ENCODE measurements around the gene GEMIN7.

Gene GEMIN7

DNA sequence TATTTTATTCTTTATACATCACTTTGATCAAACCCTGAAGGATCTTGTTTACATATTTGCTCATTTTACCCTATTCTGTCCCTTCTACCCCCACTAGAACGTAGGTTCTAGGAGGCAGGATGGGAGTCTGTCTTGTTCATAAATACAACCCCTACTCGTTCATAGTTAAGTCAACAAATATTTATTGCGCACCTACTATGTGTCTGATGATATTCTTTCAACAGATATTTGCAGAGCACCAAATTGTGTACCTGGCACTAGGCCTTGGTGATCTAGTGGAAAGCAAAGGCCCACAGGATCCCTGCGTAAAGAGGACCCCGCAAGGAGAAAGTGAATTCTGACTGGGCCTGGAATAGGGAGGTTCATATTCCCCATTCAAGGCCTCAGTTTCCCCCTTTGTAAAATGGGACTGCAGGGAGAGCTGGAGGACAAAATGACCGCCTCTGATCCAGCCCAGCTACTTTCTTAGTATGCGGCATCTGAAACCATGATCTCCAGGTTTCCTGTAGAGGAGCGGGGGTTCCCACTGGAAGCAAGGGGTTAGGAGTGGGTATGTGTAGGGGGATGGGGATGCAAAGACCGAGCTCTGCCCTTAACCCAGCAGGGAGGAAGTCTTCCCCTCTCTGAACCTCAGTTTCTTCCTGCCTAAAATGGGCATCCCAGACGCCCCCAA is 534 bp upstream of the GEMIN7 start:
- in situ Hi-C loops (cut with HindIII; ENCODE audit: low pct_ligation_motif_present, low pct_unique_long_range_greater_than_20kb, low sequenced_read_pairs), result no loop called here
- no peak for DNase-seq

- in situ Hi-C loops (cut with HindIII; ENCODE audit: low pct_ligation_motif_present, low pct_unique_long_range_greater_than_20kb, low sequenced_read_pairs), result no loop called here
- no peak for DNase-seq
Measured at GRCh38 chr19:45079911-45080370, 881 bp downstream of the GEMIN7 start.

DNA sequence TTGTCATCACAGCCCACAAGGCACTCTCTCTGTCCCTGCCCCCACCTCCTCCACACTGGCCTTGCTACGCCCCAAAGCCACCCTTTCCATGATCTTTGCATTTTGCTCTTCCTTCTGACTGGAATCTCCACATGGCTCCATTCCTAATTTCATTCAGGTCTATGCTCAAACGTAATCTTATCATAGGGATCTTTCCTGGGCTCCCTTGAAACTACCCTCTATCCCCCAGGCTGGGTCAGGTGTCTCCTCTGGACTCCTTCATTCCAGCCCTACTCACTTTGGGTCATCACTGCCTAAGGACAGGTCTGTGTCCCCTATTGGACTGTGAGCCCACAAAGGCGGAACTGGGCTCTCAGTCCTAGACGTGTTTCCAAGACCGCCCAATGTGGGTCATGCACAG is 3.1 kb downstream of the GEMIN7 start:
- in situ Hi-C loops (cut with HindIII; ENCODE audit: low pct_ligation_motif_present, low pct_unique_long_range_greater_than_20kb, low sequenced_read_pairs), result no loop called here
- no peak for DNase-seq

DNA sequence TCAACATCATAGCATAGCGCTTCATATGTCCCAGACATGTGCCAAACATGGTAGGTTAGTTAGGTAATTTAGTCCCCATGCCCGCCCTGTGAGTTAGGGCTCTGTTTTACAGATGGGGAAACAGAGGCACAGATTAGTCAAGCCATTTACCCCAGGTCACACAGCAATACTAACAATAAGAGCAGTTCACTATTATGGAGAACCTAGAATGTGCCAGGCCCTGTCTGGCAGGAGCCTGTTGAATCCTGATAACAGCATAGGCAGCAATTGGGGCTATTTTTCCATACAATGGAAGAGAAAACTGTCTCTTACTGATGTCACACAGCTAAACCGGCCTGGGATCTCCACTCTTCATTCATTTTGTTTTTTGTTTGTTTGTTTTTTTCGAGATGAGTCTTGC is 7.4 kb downstream of the GEMIN7 start:
- in situ Hi-C loops (cut with HindIII; ENCODE audit: low pct_ligation_motif_present, low pct_unique_long_range_greater_than_20kb, low sequenced_read_pairs), result no loop called here
- DNase-seq, result no peak

- DNase-seq, result no peak
- in situ Hi-C loops (cut with HindIII; ENCODE audit: low pct_ligation_motif_present, low pct_unique_long_range_greater_than_20kb, low sequenced_read_pairs), result no loop called here
Measured at GRCh38 chr19:45087531-45087930, 8.5 kb downstream of the GEMIN7 start.

DNA sequence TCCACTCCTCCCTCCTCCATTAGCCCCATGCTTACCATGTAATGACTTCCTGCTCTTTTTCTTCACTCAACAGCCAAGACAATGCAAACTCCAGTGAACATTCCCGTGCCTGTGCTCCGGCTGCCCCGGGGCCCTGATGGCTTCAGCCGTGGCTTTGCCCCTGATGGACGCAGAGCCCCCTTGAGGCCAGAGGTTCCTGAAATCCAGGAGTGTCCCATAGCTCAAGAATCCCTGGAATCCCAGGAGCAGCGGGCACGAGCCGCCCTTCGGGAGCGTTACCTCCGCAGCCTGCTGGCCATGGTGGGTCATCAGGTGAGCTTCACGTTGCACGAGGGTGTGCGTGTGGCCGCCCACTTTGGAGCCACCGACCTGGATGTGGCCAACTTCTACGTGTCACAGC is 11.0 kb downstream of the GEMIN7 start:
- DNase-seq, result no peak
- in situ Hi-C loops (cut with HindIII; ENCODE audit: low pct_ligation_motif_present, low pct_unique_long_range_greater_than_20kb, low sequenced_read_pairs), result no loop called here

DNA sequence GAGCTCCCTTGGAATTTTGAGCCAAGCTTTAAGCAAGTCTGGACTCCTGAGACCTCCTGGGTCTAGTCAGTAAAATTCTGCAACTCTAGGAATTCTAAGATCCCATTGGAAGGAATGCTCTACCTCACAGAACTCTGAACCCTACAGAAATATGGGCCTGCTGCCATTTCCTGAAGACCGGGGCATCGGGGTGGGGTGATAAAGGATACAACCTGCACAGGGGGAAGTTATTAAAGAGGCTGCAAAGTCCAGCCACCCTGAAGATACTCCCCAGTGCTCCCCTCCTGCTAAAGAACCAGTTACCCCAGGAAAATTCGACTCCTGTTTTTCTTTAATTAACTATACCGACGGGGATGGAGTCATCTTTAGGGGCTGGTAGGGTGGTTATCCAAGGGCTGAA is 11.5 kb downstream of the GEMIN7 start:
- in situ Hi-C loops (cut with HindIII; ENCODE audit: low pct_ligation_motif_present, low pct_unique_long_range_greater_than_20kb, low sequenced_read_pairs), result no loop called here
- no peak for DNase-seq

DNA sequence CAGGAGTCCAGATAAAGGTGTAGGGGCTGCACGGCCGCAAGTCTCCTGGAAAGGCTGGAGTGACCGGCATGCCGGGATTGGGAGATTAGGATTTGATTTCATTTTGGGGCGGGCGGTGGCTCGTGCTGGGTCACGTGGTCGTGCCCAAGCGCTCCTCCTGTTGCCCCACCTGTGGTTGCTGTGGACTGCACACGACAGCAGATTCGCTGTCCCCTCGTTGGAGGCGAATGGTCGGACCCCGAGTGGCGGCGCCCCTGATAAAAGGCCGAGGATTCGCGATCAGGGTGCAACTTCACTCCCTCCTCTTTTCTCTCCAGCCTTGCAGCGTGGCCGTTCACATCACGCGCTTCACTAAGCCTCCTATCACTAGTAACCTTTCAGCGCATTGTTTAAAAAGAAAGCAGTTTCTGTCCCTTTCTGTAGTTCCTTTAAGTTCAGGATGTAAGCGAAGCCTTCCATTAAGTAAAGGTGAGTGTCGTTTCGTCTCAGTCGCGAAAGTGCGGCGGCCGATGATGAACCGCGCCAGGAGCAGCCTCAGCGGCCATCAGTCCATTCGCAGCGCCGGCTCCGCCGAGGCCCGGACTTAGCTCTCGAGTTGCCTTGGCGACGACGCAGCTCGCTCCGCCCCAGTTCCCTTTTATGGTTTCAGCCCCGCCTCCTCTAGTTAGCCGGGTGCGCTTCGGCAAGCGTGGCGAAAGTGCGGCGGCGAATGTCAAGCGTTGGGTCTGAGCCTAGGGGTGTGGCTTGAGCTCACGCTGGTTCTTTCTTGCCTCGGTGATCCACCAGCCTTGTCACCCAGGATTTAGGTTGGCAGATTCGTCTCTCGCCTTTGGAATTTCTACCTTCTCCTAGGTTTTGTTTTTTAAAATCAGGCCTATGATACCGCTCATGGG is 12.2 kb downstream of the GEMIN7 start:
- peak; percentile 97 for DNase-seq
- in situ Hi-C loops (cut with HindIII; ENCODE audit: low pct_ligation_motif_present, low pct_unique_long_range_greater_than_20kb, low sequenced_read_pairs), result no loop called here

GRCh38 chr19:45092747-45093678 is 14.0 kb downstream of the GEMIN7 start, which contains the start of gene PPP1R37:
Gene PPP1R37 (plus strand): TSS chr19:45093179. CDS start chr19:45093326, 147 bp downstream.
- in situ Hi-C loops (cut with HindIII; ENCODE audit: low pct_ligation_motif_present, low pct_unique_long_range_greater_than_20kb, low sequenced_read_pairs), result no loop called here
- peak; percentile 96 for DNase-seq

DNA sequence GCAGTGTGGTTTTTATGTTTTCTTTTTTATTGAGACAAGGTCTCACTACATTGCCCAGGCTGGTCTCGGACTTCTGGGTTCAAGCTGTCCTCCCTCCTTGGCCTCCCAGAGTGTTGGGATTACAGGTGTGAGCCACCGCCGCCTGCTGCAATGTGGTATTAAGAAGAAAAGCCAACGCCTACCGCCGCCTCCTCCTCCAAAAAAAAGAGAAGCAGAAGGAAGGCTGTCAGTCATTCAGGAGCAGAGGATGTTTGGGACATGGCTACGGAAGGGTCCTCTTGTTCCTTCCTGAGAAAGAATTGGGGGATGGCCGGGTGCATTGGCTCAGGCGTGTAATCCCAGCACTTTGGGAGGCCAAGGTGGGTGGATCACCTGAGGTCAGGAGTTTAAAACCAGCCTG is 15.1 kb downstream of the GEMIN7 start:
- in situ Hi-C loops (cut with HindIII; ENCODE audit: low pct_ligation_motif_present, low pct_unique_long_range_greater_than_20kb, low sequenced_read_pairs), result no loop called here
- DNase-seq, result no peak

DNA sequence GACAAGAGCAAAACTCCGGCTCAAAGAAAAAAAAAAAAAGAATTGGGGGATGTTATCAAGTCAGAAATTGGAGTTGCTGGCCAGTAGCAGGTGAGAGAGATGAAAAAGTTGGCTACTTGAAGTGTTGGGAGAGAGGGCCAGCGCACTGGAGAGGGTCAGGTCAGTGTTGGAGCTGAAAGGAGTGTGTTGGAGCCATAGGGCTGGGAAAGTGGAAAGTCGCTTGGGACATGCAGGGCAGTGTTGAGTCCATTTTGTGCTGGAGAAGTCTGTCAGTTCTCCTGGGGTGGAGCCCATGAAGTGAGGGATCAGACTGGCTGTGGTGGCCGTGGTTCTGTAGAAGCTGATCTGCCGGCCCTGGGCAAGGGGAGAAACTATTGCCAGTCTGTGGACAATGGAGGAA is 15.6 kb downstream of the GEMIN7 start:
- in situ Hi-C loops (cut with HindIII; ENCODE audit: low pct_ligation_motif_present, low pct_unique_long_range_greater_than_20kb, low sequenced_read_pairs), result no loop called here
- DNase-seq, result no peak

DNA sequence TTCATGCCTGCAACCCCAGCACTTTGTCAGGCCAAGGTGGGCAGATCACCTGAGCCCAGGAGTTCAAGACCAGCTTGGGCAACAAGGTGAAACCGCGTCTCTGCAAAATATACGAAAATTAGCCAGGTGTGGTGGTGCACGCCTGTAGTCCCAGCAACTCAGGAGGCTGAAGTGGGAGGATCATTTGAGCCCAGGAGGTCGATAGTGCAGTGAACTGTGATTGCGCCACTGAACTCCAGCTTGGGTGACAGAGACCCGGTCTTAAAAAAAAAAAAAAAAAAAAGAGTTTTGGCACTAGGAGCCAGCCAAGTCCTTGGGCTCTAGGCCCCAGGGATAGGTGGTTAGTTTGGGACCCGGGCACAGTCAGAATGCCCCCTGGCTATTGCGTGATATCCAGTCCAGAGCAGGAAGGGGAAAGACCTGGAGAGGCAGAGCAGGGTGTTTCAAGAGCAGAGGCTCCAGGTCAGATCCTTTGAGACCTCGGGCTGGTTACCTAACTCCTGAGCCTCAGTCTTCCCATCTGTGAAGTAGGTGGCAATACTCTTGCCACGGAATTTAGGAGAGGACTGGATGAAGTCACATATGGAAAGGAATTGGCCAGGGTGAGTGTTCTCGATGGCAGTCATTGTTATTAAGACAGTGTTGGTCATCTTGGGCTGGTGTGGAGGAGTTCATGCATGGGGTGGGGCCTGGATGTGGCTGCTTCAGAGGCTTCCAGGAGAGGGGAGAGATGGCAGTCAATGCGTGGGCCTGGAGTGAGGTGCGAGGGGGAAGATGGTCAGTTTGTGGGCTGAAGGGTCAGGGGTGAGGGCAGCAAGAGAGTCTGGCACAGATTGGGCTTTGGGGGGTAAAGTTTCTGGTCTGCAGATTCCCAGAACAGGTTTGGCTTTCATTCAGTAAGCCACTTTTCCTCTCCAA is 16.7 kb downstream of the GEMIN7 start:
- DNase-seq, result no peak
- in situ Hi-C loops (cut with HindIII; ENCODE audit: low pct_ligation_motif_present, low pct_unique_long_range_greater_than_20kb, low sequenced_read_pairs), result no loop called here

DNA sequence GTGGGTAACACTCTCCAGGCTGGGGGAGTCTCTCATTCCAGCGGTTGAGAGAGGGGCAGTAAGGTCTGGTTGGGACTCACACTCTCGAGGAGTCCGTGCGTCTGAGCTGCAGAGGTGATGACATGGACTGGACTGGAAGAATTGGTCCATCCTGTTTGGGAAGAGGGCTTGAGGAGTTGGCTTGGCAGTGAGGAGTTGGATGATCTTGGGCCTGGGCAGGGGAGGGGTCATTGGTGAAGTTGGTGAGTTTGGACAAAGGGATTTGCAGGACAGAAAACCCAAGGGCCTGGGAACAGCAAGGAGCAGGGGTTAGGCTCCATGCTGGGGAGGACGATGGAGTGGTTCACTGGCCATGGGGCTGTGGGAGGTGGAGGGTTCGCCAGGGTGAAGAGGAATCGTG is 17.6 kb downstream of the GEMIN7 start:
- DNase-seq, result no peak
- in situ Hi-C loops (cut with HindIII; ENCODE audit: low pct_ligation_motif_present, low pct_unique_long_range_greater_than_20kb, low sequenced_read_pairs), result no loop called here

DNA sequence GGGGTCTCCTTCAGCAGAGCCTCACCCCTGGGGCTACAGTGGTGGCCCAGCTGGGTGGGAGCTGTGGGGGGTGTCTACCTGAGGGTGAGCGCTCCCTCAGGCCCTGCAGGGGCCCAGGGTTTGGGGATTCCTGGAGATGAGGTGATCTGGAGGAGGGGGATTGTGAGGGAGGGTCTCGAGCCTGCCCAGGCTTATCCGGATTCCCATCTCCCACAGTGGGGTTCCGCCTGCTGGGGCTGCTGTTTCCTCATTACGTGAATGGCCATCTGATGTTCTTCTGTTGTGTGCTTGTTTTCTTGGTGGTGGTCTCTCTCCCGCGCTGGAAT is 18.4 kb downstream of the GEMIN7 start:
- DNase-seq, result no peak
- in situ Hi-C loops (cut with HindIII; ENCODE audit: low pct_ligation_motif_present, low pct_unique_long_range_greater_than_20kb, low sequenced_read_pairs), result no loop called here

DNA sequence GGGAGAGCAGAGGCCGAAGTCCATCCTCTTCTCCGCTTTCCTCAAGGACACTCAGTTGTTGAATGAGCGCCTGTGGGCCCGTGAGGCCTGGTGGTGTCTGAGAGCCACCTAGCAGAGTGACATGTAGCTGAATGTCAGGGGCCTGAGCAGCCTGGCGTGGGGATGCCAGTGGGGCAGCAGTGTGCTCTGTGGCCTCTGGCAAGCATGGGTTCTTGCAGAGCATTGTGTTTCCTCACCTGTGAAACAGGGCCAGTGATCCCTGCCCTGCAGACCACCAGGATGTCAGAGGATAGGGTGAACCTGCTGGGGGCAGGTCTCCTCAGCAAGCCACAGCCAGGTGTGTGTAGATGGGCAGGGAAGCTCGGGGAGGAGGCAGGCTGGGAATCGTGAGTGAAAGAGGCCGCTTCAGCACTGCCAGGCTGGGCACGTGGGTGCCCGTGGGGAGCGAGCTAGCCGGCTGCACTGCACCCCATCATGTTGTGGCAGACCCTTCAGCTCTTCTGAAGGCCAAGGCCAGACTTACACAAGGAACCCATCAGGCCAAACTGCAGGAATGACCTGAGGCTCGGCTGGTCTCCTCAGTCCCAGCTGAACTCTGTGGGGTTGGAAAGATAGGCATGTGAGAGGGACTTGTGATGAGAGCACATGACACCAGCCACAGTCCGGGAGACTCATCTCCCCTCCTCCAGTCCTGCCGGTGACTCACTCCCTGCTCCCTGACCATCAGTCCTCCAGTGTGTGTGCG is 18.9 kb downstream of the GEMIN7 start:
- DNase-seq, result peak; percentile 88
- in situ Hi-C loops (cut with HindIII; ENCODE audit: low pct_ligation_motif_present, low pct_unique_long_range_greater_than_20kb, low sequenced_read_pairs), result no loop called here

DNA sequence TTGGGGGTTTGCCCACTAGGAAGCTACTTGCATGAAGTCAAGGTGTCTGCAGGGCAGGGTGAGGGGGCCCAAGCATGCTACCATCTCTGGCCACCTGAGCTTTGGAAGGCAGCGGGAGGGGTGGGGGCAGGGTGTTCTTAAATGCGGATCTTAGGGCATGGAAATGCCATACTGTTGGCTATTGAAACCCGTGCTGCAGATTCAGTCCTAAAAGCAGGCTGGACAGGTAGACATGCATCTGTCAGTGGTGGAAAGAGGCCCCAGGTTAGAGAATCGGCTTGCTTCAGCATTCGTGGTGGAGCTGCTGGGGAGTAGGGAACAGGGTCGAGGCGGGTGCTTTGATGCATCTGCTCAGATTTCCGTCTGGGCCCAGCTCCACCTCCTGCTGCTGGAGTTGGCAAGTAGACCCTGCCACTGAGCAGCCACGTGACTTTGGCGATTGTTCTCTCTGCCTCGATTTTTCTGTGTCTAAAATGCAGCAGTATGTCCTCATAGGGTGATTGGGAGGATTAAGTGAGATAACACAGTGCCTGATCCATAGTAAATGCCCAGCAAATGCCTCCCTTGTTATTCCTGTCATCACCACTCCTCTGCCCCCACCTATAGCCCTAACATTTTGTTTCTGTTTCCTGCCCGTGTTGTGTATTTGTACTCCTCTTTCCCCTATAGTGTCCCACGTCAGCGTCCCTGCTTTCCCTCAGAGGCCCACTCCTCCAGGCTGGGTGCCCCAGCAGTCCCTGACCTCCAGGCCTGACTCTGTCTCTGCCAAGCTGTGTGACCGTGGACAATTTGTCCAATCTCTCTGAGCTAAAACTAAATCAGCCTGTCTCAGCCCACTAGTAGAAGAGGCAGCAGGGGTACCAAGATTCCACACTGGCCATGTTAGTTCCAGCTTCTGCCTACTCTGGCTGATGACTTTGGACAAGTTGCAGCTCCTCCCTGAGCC is 19.7 kb downstream of the GEMIN7 start:
- in situ Hi-C loops (cut with HindIII; ENCODE audit: low pct_ligation_motif_present, low pct_unique_long_range_greater_than_20kb, low sequenced_read_pairs), result no loop called here
- no peak for DNase-seq
